ENCODE data around the gene NRCAM.

DNA sequence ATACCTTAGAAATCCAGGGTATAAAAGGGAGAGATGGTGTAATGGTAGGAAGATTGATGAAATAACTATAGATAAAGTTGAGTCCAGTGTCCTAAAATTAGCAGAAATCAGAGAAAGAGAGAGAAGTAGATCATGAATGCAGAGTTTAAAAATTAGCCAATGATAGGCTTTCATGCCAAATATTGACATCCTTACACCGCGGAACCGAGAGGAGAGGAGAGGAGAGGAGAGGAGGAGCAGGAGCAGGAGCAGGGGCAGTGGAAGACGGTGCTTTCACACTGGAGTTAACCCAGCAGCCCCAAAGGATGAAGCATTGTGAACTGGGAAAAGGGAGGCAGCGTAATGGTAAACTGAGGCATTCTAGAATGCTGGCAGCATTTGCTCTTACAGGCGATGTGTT lies 291.9 kb downstream of the NRCAM start:
- no peak for TF ChIP-seq CTCF (IDR thresholded peaks at IDR 0.05)
- TF ChIP-seq ZNF121 (CRISPR knock-in tag; IDR thresholded peaks at IDR 0.05): no peak
